WERI-Rb-1 (cell line): Measurements from ENCODE around the gene KCNMA1.
"Not testable (repeated sequence)": the region's sequence is repeated elsewhere in the genome, so short reads cannot be mapped to it uniquely, and the experiment has no call there.

Source experiments
- DNase-seq: peaks from one replicate; pipeline ENCODE4 v3.0.0-alpha.2; 2020
- H3K27ac ChIP-seq: fragments of 250-450 bp; sonication (Bioruptor Pico); 2 replicates; pipeline ENCODE4 v1.5.1; 2020; ENCODE audit warnings: mild to moderate bottlenecking, moderate library complexity
- H3K27me3 ChIP-seq: fragments of 250-450 bp; sonication (Bioruptor Pico); 2 replicates; pipeline ENCODE4 v1.5.1; 2021; ENCODE audit warnings: mild to moderate bottlenecking, low read depth, moderate library complexity; ENCODE audit not compliant: insufficient read depth, severe bottlenecking
- H3K36me3 ChIP-seq: fragments of 250-450 bp; sonication (Bioruptor Pico); 2 replicates; pipeline ENCODE4 v1.5.1; 2020; ENCODE audit warnings: mild to moderate bottlenecking, moderate library complexity
- H3K4me3 ChIP-seq: 2 replicates; pipeline ENCODE4 v1.5.1; 2011; ENCODE audit warnings: low read depth, mild to moderate bottlenecking, control low read depth, low read length
- H3K9me3 ChIP-seq: fragments of 250-450 bp; sonication (Bioruptor Pico); 2 replicates; pipeline ENCODE4 v1.5.1; 2021; ENCODE audit warnings: mild to moderate bottlenecking, moderate library complexity; ENCODE audit not compliant: severe bottlenecking
- TF ChIP-seq, protein P1 (sequence below): IDR thresholded peaks from 2 replicates; pipeline ENCODE4 v1.5.1; 2011; ENCODE audit warnings: low read depth, mild to moderate bottlenecking, control low read depth, inconsistent platforms, low read length

KCNMA1 gene

DNA sequence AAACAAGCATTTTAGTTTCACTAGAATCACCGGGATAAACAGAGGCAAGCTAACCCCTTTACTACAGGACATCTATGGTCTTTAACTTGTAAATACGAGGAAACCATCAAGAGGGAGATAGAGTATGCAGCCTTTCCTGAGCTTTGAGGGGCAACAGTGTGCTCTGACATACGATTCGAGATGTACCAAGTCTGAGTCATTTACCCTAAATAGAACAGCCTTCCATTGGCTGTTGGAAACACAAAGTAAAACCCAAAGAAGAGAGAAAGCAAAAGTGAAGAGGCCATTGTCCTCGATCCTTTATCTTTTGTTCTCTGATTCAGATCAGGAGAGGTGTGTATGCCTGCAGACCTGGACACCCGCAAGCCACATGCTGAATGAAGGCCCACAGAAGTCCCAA lies 289.5 kb downstream of the KCNMA1 start:
- H3K9me3 ChIP-seq, result no peaks in the 10 kb centered on the region
- DNase-seq, result no peak
- no peaks in the 10 kb centered on the region for H3K27me3 ChIP-seq
- no peaks in the 10 kb centered on the region for H3K36me3 ChIP-seq
- H3K27ac ChIP-seq, result no peak overlapping the region
- TF ChIP-seq, protein P1, sequence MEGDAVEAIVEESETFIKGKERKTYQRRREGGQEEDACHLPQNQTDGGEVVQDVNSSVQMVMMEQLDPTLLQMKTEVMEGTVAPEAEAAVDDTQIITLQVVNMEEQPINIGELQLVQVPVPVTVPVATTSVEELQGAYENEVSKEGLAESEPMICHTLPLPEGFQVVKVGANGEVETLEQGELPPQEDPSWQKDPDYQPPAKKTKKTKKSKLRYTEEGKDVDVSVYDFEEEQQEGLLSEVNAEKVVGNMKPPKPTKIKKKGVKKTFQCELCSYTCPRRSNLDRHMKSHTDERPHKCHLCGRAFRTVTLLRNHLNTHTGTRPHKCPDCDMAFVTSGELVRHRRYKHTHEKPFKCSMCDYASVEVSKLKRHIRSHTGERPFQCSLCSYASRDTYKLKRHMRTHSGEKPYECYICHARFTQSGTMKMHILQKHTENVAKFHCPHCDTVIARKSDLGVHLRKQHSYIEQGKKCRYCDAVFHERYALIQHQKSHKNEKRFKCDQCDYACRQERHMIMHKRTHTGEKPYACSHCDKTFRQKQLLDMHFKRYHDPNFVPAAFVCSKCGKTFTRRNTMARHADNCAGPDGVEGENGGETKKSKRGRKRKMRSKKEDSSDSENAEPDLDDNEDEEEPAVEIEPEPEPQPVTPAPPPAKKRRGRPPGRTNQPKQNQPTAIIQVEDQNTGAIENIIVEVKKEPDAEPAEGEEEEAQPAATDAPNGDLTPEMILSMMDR, result no peak
- no peak overlapping the region for H3K4me3 ChIP-seq

DNA sequence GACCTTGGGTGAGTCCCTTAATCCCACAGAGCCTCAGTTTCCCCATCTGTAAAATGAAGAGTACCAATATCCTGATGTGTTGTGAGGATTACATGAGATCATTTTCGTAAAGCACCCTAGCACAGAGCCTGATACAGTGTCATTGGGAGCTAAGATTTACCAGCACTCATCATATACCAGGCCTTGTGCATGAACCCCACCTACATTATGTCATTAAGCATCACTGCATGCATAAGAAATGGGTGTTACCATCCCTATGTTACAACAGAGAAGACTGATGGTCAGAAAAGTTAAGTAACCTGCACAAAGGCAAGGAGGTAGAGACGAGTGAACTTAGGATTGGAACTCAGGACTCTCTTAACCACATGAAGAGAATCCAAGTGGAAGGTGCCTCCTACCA lies 290.6 kb downstream of the KCNMA1 start:
- Histone ChIP-seq H3K36me3 (no peaks in the 10 kb centered on the region), H3K27ac (no peak overlapping the region), H3K4me3 (no peak overlapping the region), H3K27me3 (no peaks in the 10 kb centered on the region), H3K9me3 (no peaks in the 10 kb centered on the region)
- TF ChIP-seq, protein P1, result no peak
- no peak for DNase-seq

DNA sequence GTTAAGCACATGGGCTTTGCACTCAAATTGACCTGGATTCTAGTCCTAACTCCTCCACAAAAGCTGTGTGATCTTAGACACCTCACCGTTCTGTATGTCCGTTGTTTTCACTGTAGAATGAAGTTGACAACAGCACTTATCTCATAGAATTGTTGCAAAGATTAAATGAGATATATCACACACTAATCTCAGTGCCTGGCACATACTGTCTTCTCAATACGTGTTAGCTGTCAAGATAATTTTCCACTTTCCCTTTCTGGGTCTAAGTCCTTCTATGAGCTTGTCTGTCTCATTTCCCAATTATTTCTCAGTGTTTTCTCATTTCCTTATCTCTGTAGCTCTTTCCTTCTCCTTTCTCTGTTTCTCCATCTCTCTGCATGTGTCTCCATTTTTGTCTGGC lies 296.6 kb downstream of the KCNMA1 start:
- Histone ChIP-seq H3K9me3 (peaks cover 2% of the 10 kb centered on the region), H3K4me3 (no peak overlapping the region), H3K36me3 (no peaks in the 10 kb centered on the region), H3K27ac (no peak overlapping the region), H3K27me3 (no peaks in the 10 kb centered on the region)
- TF ChIP-seq, protein P1, result no peak
- no peak for DNase-seq

DNA sequence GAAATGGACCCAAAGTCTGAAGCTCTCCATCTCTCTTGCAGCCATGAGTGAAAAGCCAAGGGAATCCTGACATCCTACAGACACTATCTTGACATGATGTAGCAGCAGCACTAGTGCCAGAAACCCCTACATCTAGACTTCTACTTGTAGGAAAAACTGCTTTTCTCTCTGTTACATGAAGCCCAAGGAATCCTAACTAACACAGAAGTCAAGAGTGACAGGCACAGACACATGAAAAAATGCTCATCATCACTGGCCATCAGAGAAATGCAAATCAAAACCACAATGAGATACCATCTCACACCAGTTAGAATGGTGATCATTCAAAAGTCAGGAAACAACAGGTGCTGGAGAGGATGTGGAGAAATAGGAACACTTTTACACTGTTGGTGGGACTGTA lies 297.7 kb downstream of the KCNMA1 start:
- not testable (repeated sequence) for H3K36me3 ChIP-seq, H3K27ac ChIP-seq, H3K4me3 ChIP-seq, DNase-seq, H3K9me3 ChIP-seq, H3K27me3 ChIP-seq

DNA sequence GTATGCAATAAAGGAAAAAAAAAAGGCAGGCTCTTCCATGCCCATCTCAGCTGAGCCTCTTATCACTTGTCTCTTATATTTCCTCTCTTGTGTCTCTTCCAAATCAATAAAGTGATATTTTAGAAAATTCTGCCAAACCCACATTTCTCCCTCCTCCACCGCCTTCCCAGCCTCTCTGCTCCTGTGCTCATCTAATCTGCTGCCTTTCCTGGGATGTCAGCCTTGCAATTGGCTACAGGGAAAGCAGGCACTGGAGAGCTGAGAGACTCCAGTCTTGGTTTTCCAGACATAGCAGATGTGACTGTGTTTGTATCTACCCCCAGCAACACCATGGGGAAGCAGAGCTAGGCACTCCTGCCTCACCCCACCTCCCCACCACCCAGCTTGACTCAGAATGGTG lies 298.4 kb downstream of the KCNMA1 start:
- Histone ChIP-seq H3K36me3 (no peaks in the 10 kb centered on the region), H3K27ac (no peak overlapping the region), H3K27me3 (no peaks in the 10 kb centered on the region), H3K9me3 (peaks cover 2% of the 10 kb centered on the region), H3K4me3 (no peak overlapping the region)
- no peak for DNase-seq
- TF ChIP-seq, protein P1, result no peak

DNA sequence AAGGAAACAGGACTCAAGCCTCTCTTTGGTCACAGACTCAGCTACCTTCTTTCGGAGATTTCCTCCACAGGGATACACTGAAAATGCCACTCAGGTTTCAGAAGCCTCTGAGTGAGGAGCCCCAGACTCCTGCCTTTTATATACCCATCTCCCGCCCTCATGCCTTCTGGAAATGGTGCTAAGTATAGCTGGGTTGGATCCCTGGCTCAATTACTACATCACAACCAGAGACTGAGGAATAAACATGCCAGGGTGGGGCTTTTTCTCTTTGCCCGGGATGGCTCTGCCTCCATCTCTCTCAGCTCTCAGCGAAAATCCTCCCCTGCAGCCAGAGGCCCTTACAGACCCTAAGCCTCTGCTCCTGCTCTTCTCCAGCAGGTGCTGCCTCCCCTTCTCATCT lies 299.5 kb downstream of the KCNMA1 start:
- Histone ChIP-seq H3K36me3 (no peaks in the 10 kb centered on the region), H3K4me3 (no peak overlapping the region), H3K9me3 (peaks cover 2% of the 10 kb centered on the region), H3K27ac (no peak overlapping the region), H3K27me3 (no peaks in the 10 kb centered on the region)
- no peak for DNase-seq
- TF ChIP-seq, protein P1, result no peak
